Trophoblast cell (in vitro differentiated cells and primary cell): Measurements from ENCODE around the gene AGPAT3.

Experiments
- DNase-seq, 2 donors: peaks; one replicate each; pipeline ENCODE4 v3.0.0-alpha.2; 2016
- H2AFZ ChIP-seq: 2 replicates; pipeline ENCODE4 v1.6.1; 2013; ENCODE audit warnings: low read length, moderate library complexity, mild to moderate bottlenecking; ENCODE audit not compliant: insufficient read depth, poor library complexity
- H2AK5ac ChIP-seq: 2 replicates; pipeline ENCODE4 v1.6.1; 2013; ENCODE audit warnings: mild to moderate bottlenecking, low read length
- H2BK120ac ChIP-seq: 2 replicates; pipeline ENCODE4 v1.6.1; 2013; ENCODE audit warnings: low read length, mild to moderate bottlenecking, moderate library complexity; ENCODE audit not compliant: insufficient read depth, poor library complexity
- H2BK12ac ChIP-seq: 2 replicates; pipeline ENCODE4 v1.6.1; 2013; ENCODE audit warnings: mild to moderate bottlenecking, low read length, moderate library complexity
- H2BK5ac ChIP-seq: 2 replicates; pipeline ENCODE4 v1.6.1; 2013; ENCODE audit warnings: low read length, low read depth, moderate library complexity, mild to moderate bottlenecking; ENCODE audit not compliant: poor library complexity
- H3K14ac ChIP-seq: 2 replicates; pipeline ENCODE4 v1.6.1; 2013; ENCODE audit warnings: mild to moderate bottlenecking, low read length
- H3K18ac ChIP-seq: 2 replicates; pipeline ENCODE4 v1.6.1; 2013; ENCODE audit warnings: mild to moderate bottlenecking, low read length
- H3K23ac ChIP-seq: 2 replicates; pipeline ENCODE4 v1.6.1; 2013; ENCODE audit warnings: low read length
- H3K27ac ChIP-seq: 2 replicates; pipeline ENCODE4 v1.5.1; 2013; ENCODE audit warnings: low read depth, mild to moderate bottlenecking, inconsistent platforms, low read length, moderate library complexity
- H3K27me3 ChIP-seq: 2 replicates; pipeline ENCODE4 v1.6.1; 2013; ENCODE audit warnings: inconsistent platforms, mild to moderate bottlenecking, low read length, moderate library complexity; ENCODE audit not compliant: insufficient read depth
- H3K36me3 ChIP-seq, 2 experiments: 1 replicate in 1 of 2; 2 replicates in 1 of 2; pipeline ENCODE4 v1.6.1; 2013; ENCODE audit warnings: low read length in 2 of 2, mild to moderate bottlenecking in 2 of 2, moderate library complexity in 1 of 2; ENCODE audit not compliant: insufficient read depth in 2 of 2, control insufficient read depth in 1 of 2
- H3K4ac ChIP-seq: 2 replicates; pipeline ENCODE4 v1.6.1; 2013; ENCODE audit warnings: low read depth, mild to moderate bottlenecking, low read length, moderate library complexity
- H3K4me1 ChIP-seq, 2 experiments: 1 replicate in 1 of 2; 2 replicates in 1 of 2; pipeline ENCODE4 v1.6.1; 2013; ENCODE audit warnings: low read length in 2 of 2, mild to moderate bottlenecking in 2 of 2, moderate library complexity in 1 of 2; ENCODE audit not compliant: insufficient read depth in 2 of 2, control insufficient read depth in 1 of 2
- H3K4me2 ChIP-seq: 2 replicates; pipeline ENCODE4 v1.6.1; 2013; ENCODE audit warnings: inconsistent platforms, mild to moderate bottlenecking, low read length, moderate library complexity
- H3K4me3 ChIP-seq: 2 replicates; pipeline ENCODE4 v1.5.1; 2013; ENCODE audit warnings: mild to moderate bottlenecking, low read depth, low read length, inconsistent platforms
- H3K79me1 ChIP-seq: one replicate; pipeline ENCODE4 v1.6.1; 2013; ENCODE audit warnings: low read length
- H3K79me2 ChIP-seq: 2 replicates; pipeline ENCODE4 v1.6.1; 2013; ENCODE audit warnings: low read length, mild to moderate bottlenecking; ENCODE audit not compliant: control insufficient read depth, insufficient read depth, poor library complexity
- H3K9ac ChIP-seq: 2 replicates; pipeline ENCODE4 v1.6.1; 2013; ENCODE audit warnings: mild to moderate bottlenecking, low read length
- H3K9me3 ChIP-seq: 2 replicates; pipeline ENCODE4 v1.6.1; 2013; ENCODE audit warnings: low read depth, mild to moderate bottlenecking, control low read depth, inconsistent platforms, low read length; ENCODE audit not compliant: insufficient read depth
- H4K12ac ChIP-seq: 2 replicates; pipeline ENCODE4 v1.6.1; 2013; ENCODE audit warnings: low read depth, mild to moderate bottlenecking, low read length, moderate library complexity
- H4K8ac ChIP-seq: 2 replicates; pipeline ENCODE4 v1.6.1; 2013; ENCODE audit warnings: low read depth, mild to moderate bottlenecking, low read length, moderate library complexity
- H4K91ac ChIP-seq: one replicate; pipeline ENCODE4 v1.6.1; 2013; ENCODE audit warnings: low read depth, mild to moderate bottlenecking, low read length, moderate library complexity
- WGBS: extraction: QIAGEN DNeasy Blood & Tissue Kit; methylation state at CpG from one replicate; pipeline ENCODE4 v1.1.7; 2013; ENCODE audit warnings: missing lambda C conversion rate; ENCODE audit not compliant: insufficient read length, insufficient coverage; ENCODE audit errors: extremely low coverage; 5-methylcytosine and 5-hydroxymethylcytosine counted together

Gene AGPAT3

GRCh38 chr21:44024887-44025353 lies 159.9 kb downstream of the AGPAT3 start:
- peaks cover 4% of the 10 kb centered on the region for H3K9me3 ChIP-seq
- no peak overlapping the region for H3K14ac ChIP-seq
- no peak overlapping the region for H2AFZ ChIP-seq
- H3K27me3 ChIP-seq, result no peaks in the 10 kb centered on the region
- no peak overlapping the region for H4K12ac ChIP-seq
- no peak overlapping the region for H2BK120ac ChIP-seq
- H3K36me3 ChIP-seq, result no peaks in the 10 kb centered on the region
- DNase-seq, result peak; percentile 8 to 34
- peak overlapping the region; percentile 61 for H3K23ac ChIP-seq
- H4K91ac ChIP-seq, result no peak overlapping the region
- H3K79me1 ChIP-seq, result no peaks in the 10 kb centered on the region
- H2BK5ac ChIP-seq, result no peak overlapping the region
- H4K8ac ChIP-seq, result no peak overlapping the region
- H2BK12ac ChIP-seq, result no peak overlapping the region
- peak overlapping the region; percentile 31 for H3K4me2 ChIP-seq
- H3K4me3 ChIP-seq, result no peak overlapping the region
- WGBS, result no CpG with 5 or more reads among the region's 8 CpGs
- no peak overlapping the region for H3K4ac ChIP-seq
- H3K4me1 ChIP-seq, result peaks cover 2 to 11% of the 10 kb centered on the region in 2 experiments
- H3K27ac ChIP-seq, result peak overlapping the region; percentile 17
- peak overlapping the region; percentile 68 for H3K9ac ChIP-seq
- H3K18ac ChIP-seq, result no peak overlapping the region
- no peak overlapping the region for H2AK5ac ChIP-seq
- peaks cover 12% of the 10 kb centered on the region for H3K79me2 ChIP-seq

GRCh38 chr21:44027607-44028286 lies 162.7 kb downstream of the AGPAT3 start:
- no peak overlapping the region for H4K12ac ChIP-seq
- H2BK12ac ChIP-seq, result no peak overlapping the region
- H2AFZ ChIP-seq, result no peak overlapping the region
- H3K4ac ChIP-seq, result peak overlapping the region; percentile 77
- H2BK120ac ChIP-seq, result no peak overlapping the region
- peaks cover 2 to 11% of the 10 kb centered on the region in 2 experiments for H3K4me1 ChIP-seq
- H3K79me1 ChIP-seq, result no peaks in the 10 kb centered on the region
- no peak overlapping the region for H3K27ac ChIP-seq
- no peak overlapping the region for H4K91ac ChIP-seq
- no peak overlapping the region for H3K18ac ChIP-seq
- no CpG with 5 or more reads among the region's 8 CpGs for WGBS
- H3K4me2 ChIP-seq, result no peak overlapping the region
- peak overlapping the region; percentile 17 for H3K23ac ChIP-seq
- no peak overlapping the region for H3K4me3 ChIP-seq
- DNase-seq, result no peak
- H3K79me2 ChIP-seq, result peaks cover 10% of the 10 kb centered on the region
- no peak overlapping the region for H3K14ac ChIP-seq
- H3K9me3 ChIP-seq, result peaks cover 4% of the 10 kb centered on the region
- H3K27me3 ChIP-seq, result no peaks in the 10 kb centered on the region
- H4K8ac ChIP-seq, result no peak overlapping the region
- no peak overlapping the region for H3K9ac ChIP-seq
- H2AK5ac ChIP-seq, result no peak overlapping the region
- H3K36me3 ChIP-seq, result peaks cover 0 to 3% of the 10 kb centered on the region in 2 experiments
- no peak overlapping the region for H2BK5ac ChIP-seq

DNA sequence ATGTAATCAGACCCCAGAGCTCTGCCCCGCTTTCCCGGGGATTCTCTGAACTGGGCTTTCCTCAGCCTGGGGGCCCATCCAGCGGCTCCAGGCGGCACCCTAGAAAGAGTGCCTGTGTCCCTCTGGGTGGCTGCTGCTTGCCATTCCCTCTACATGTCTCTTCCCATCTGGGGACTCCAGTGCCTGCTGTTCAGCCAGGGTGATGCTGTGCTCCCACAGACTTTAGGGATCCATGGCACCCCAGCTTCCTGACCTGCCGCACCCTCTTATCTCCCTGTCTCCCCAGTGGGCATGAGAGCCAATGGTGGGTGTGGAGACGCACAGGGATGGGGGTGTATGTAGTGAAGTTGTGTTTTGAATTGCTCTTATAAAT lies 163.2 kb downstream of the AGPAT3 start:
- Histone ChIP-seq H3K79me1 (no peaks in the 10 kb centered on the region), H2BK120ac (no peak overlapping the region), H2AK5ac (no peak overlapping the region), H2BK5ac (no peak overlapping the region), H3K9me3 (peaks cover 4% of the 10 kb centered on the region), H3K18ac (peak overlapping the region; percentile 14), H3K23ac (no peak overlapping the region), H4K8ac (no peak overlapping the region), H3K4me3 (no peak overlapping the region), H2AFZ (peak overlapping the region; percentile 45), H3K79me2 (peaks cover 10% of the 10 kb centered on the region), H3K4me1 (peaks cover 2 to 11% of the 10 kb centered on the region in 2 experiments), H3K27me3 (no peaks in the 10 kb centered on the region), H4K91ac (no peak overlapping the region), H4K12ac (no peak overlapping the region), H3K4me2 (no peak overlapping the region), H3K4ac (peak overlapping the region; percentile 77), H3K36me3 (peaks cover 0 to 5% of the 10 kb centered on the region in 2 experiments), H3K14ac (no peak overlapping the region), H2BK12ac (no peak overlapping the region), H3K9ac (no peak overlapping the region), H3K27ac (no peak overlapping the region)
- no peak for DNase-seq
- no CpG with 5 or more reads among the region's 6 CpGs for WGBS

GRCh38 chr21:44029460-44030087 lies 164.6 kb downstream of the AGPAT3 start:
- H2AFZ ChIP-seq, result no peak overlapping the region
- H3K9ac ChIP-seq, result no peak overlapping the region

More at GRCh38 chr21:44029460-44030087, 164.6 kb downstream of the AGPAT3 start:
- Histone ChIP-seq H3K18ac (no peak overlapping the region), H3K23ac (no peak overlapping the region), H3K9me3 (peaks cover 4% of the 10 kb centered on the region), H2AK5ac (no peak overlapping the region), H2BK5ac (no peak overlapping the region), H3K4me3 (no peak overlapping the region), H2BK12ac (no peak overlapping the region), H3K79me1 (no peaks in the 10 kb centered on the region), H3K14ac (no peak overlapping the region), H3K79me2 (peaks cover 8% of the 10 kb centered on the region), H2BK120ac (no peak overlapping the region), H4K91ac (no peak overlapping the region), H3K27ac (no peak overlapping the region), H3K27me3 (no peaks in the 10 kb centered on the region), H3K36me3 (peaks cover 2 to 11% of the 10 kb centered on the region in 2 experiments), H4K8ac (no peak overlapping the region), H3K4ac (peak overlapping the region; percentile 63), H4K12ac (no peak overlapping the region), H3K4me1 (peaks cover 2 to 11% of the 10 kb centered on the region in 2 experiments), H3K4me2 (no peak overlapping the region)
- WGBS, result no CpG with 5 or more reads among the region's 6 CpGs
- no peak for DNase-seq
